Measurements from ENCODE around the gene GRIK2. TPM values are rescaled to one million over a fixed set of nuclear protein-coding genes. Genes with fewer than 3 reads are reported as not detected.
A peak's percentile ranks its signal among the peaks of the same experiment; 100 is the strongest.

Gene GRIK2
- total RNA-seq, 3 donors from 2014 or later (not counting 1 experiment from before 2014, with no cell fraction given), result not detected

GRCh38 chr6:101830501-101831031 lies 437.1 kb downstream of the GRIK2 start:
- Mint-ChIP-seq H3K27ac (no peak overlapping the region), H3K36me3 (peaks cover 21% of the 10 kb centered on the region), H3K4me1 (no peaks in the 10 kb centered on the region), H3K4me3 (no peak overlapping the region), H3K9me3 (peaks cover 14 to 26% of the 10 kb centered on the region in 2 donors), H3K27me3 (ENCODE audit: low read depth in 2 of 2) (no peaks in the 10 kb centered on the region)
- intact Hi-C loops (cut with micrococcal nuclease), result no loop called here
- Histone ChIP-seq H3K4me3 (ENCODE audit: low read length) (no peak overlapping the region), H3K27ac (ENCODE audit: low read length) (no peak overlapping the region), H3K4me1 (ENCODE audit: control insufficient read depth, insufficient read depth, low read length) (no peaks in the 10 kb centered on the region), H3K9me3 (ENCODE audit: control insufficient read depth, insufficient read depth, low read length) (no peaks in the 10 kb centered on the region), H3K27me3 (ENCODE audit: control insufficient read depth, insufficient read depth, low read length) (no peaks in the 10 kb centered on the region), H3K36me3 (ENCODE audit: control insufficient read depth, insufficient read depth, low read length) (no peaks in the 10 kb centered on the region)
- TF ChIP-seq CTCF (IDR thresholded peaks at IDR 0.05), result no peak
- DNase-seq, result no peak
- ATAC-seq, result no peak

GRCh38 chr6:101832371-101832770 lies 438.9 kb downstream of the GRIK2 start:
- no peaks in the 10 kb centered on the region for H3K27me3 ChIP-seq (ENCODE audit: control insufficient read depth, insufficient read depth, low read length)
- WGBS (ENCODE audit: insufficient coverage), result 84% methylated on average over 2 of the region's 2 CpGs
- H3K36me3 ChIP-seq (ENCODE audit: control insufficient read depth, insufficient read depth, low read length), result no peaks in the 10 kb centered on the region
- Mint-ChIP-seq H3K4me1 (no peaks in the 10 kb centered on the region), H3K27ac (no peak overlapping the region), H3K4me3 (no peak overlapping the region), H3K9me3 (peaks cover 11 to 21% of the 10 kb centered on the region in 2 donors), H3K36me3 (peaks cover 19% of the 10 kb centered on the region), H3K27me3 (ENCODE audit: low read depth in 2 of 2) (no peaks in the 10 kb centered on the region)
- H3K27ac ChIP-seq (ENCODE audit: low read length), result no peak overlapping the region
- H3K4me1 ChIP-seq (ENCODE audit: control insufficient read depth, insufficient read depth, low read length), result no peaks in the 10 kb centered on the region
- intact Hi-C loops (cut with micrococcal nuclease), result no loop called here
- TF ChIP-seq CTCF (IDR thresholded peaks at IDR 0.05), result no peak
- DNase-seq, result no peak
- H3K4me3 ChIP-seq (ENCODE audit: low read length), result no peak overlapping the region
- ATAC-seq, result no peak
- H3K9me3 ChIP-seq (ENCODE audit: control insufficient read depth, insufficient read depth, low read length), result no peaks in the 10 kb centered on the region

- TF ChIP-seq CTCF (IDR thresholded peaks at IDR 0.05), result no peak
- Mint-ChIP-seq H3K9me3 (peaks cover 11 to 18% of the 10 kb centered on the region in 2 donors), H3K36me3 (peaks cover 6% of the 10 kb centered on the region), H3K27me3 (ENCODE audit: low read depth in 2 of 2) (no peaks in the 10 kb centered on the region), H3K27ac (no peak overlapping the region), H3K4me1 (no peaks in the 10 kb centered on the region), H3K4me3 (no peak overlapping the region)
- H3K4me1 ChIP-seq (ENCODE audit: control insufficient read depth, insufficient read depth, low read length), result peaks cover 3% of the 10 kb centered on the region
- H3K4me3 ChIP-seq (ENCODE audit: low read length), result no peak overlapping the region
- no peak for ATAC-seq
- no peaks in the 10 kb centered on the region for H3K27me3 ChIP-seq (ENCODE audit: control insufficient read depth, insufficient read depth, low read length)
- H3K9me3 ChIP-seq (ENCODE audit: control insufficient read depth, insufficient read depth, low read length), result no peaks in the 10 kb centered on the region
- DNase-seq, result no peak
- WGBS (ENCODE audit: insufficient coverage), result 75% methylated on average over 1 of the region's 1 CpG
- intact Hi-C loops (cut with micrococcal nuclease), result no loop called here
- H3K36me3 ChIP-seq (ENCODE audit: control insufficient read depth, insufficient read depth, low read length), result no peaks in the 10 kb centered on the region
- no peak overlapping the region for H3K27ac ChIP-seq (ENCODE audit: low read length)
Measured at GRCh38 chr6:101840100-101840499, 446.6 kb downstream of the GRIK2 start.

- Mint-ChIP-seq H3K36me3 (no peaks in the 10 kb centered on the region), H3K27me3 (ENCODE audit: low read depth in 2 of 2) (no peaks in the 10 kb centered on the region), H3K4me1 (no peaks in the 10 kb centered on the region), H3K4me3 (no peak overlapping the region), H3K9me3 (peaks cover 9 to 10% of the 10 kb centered on the region in 2 donors), H3K27ac (no peak overlapping the region)
- Histone ChIP-seq H3K4me3 (ENCODE audit: low read length) (no peak overlapping the region), H3K27ac (ENCODE audit: low read length) (no peak overlapping the region), H3K36me3 (ENCODE audit: control insufficient read depth, insufficient read depth, low read length) (no peaks in the 10 kb centered on the region), H3K27me3 (ENCODE audit: control insufficient read depth, insufficient read depth, low read length) (no peaks in the 10 kb centered on the region), H3K4me1 (ENCODE audit: control insufficient read depth, insufficient read depth, low read length) (peaks cover 3% of the 10 kb centered on the region), H3K9me3 (ENCODE audit: control insufficient read depth, insufficient read depth, low read length) (no peaks in the 10 kb centered on the region)
- no peak for TF ChIP-seq CTCF (IDR thresholded peaks at IDR 0.05)
- 0% methylated on average over 1 of the region's 2 CpGs for WGBS (ENCODE audit: insufficient coverage)
- DNase-seq, result peak in 1 of 2 donors; percentile 3
- ATAC-seq, result no peak
- intact Hi-C loops (cut with micrococcal nuclease), result no loop called here
Measured at GRCh38 chr6:101845172-101845571, 451.7 kb downstream of the GRIK2 start.

Measured in natural killer cell (primary cell).